ENCODE data around the gene MT3. TPM values are rescaled to one million over a fixed set of nuclear protein-coding genes. Genes with fewer than 3 reads are reported as not detected.
A peak's percentile ranks its signal among the peaks of the same experiment; 100 is the strongest.

MT3 gene
- total and polyA plus RNA-seq, 2 of the 13 experiments (the other 11 are each of a cell fraction or from before 2014, with no cell fraction given) = not detected

DNA sequence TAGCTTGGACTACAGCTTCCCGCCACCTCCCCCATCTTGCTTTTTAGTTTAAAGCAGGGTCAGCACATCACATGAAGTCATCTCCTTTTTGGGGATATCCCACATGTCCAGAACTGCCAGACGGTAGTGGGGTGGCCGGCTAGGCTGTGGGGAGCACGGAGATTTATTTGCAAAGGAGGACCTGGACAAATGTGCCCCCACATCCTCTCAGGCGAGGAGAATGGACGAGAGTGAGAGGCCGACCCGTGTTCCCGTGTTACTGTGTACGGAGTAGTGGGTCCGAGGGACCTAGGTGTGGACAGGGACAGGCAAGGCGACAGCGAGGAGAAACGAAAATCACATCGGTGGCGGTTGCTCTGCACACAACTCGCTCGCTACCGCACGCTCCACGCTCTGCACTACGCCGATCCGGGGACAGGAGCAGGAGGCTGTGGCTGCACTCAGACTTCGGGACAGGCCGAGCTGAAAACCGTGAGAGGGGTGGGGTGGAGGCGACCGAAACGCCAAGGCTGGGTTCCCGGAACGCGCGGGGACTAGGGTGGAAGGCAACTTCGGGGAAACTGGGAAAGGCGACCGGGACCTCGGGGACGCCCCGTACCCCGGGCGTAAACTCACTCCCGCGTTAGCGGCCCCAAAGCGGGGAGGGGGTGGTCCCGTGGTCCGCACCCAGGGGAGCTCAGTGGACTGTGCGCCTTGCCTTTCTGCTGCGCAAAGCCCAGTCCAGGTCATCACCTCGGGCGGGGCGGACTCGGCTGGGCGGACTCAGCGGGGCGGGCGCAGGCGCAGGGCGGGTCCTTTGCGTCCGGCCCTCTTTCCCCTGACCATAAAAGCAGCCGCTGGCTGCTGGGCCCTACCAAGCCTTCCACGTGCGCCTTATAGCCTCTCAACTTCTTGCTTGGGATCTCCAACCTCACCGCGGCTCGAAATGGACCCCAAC lies 48.8 kb downstream of the MT3 start, which contains the start of gene MT1A (continued):
- TF ChIP-seq NFIC (IDR thresholded peaks at IDR 0.05; ENCODE audit: low read length) (no peak), ZMYM3 (CRISPR knock-in tag; IDR thresholded peaks at IDR 0.05) (no peak), NAIF1 (CRISPR knock-in tag; IDR thresholded peaks at IDR 0.05; ENCODE audit: borderline replicate concordance) (no peak), ZNF143 (CRISPR knock-in tag; IDR thresholded peaks at IDR 0.05) (no peak), ZKSCAN5 (CRISPR knock-in tag; IDR thresholded peaks at IDR 0.05) (no peak), ZNF354B (CRISPR knock-in tag; IDR thresholded peaks at IDR 0.05) (0 out of 2 replicates have a peak, but pooled peaks have one; percentile 25), RFX1 (IDR thresholded peaks at IDR 0.05) (no peak), KLF15 (CRISPR knock-in tag; IDR thresholded peaks at IDR 0.05; ENCODE audit: borderline replicate concordance) (no peak), ZNF263 (CRISPR knock-in tag; IDR thresholded peaks at IDR 0.05) (peak; percentile 81), ZNF296 (CRISPR knock-in tag; conservative IDR thresholded peaks at IDR 0.05) (no peak), MBD4 (IDR thresholded peaks at IDR 0.05; ENCODE audit: borderline replicate concordance, low read length) (no peak), PLRG1 (conservative IDR thresholded peaks at IDR 0.05) (no peak), MYC (CRISPR knock-in tag; IDR thresholded peaks at IDR 0.05; ENCODE audit: borderline replicate concordance) (no peak; the same call in 1 of the 2 replicates), DNMT1 (CRISPR knock-in tag; IDR thresholded peaks at IDR 0.05) (0 out of 2 replicates have a peak, but pooled peaks have one; percentile 54)
- TF ChIP-seq, protein P1, sequence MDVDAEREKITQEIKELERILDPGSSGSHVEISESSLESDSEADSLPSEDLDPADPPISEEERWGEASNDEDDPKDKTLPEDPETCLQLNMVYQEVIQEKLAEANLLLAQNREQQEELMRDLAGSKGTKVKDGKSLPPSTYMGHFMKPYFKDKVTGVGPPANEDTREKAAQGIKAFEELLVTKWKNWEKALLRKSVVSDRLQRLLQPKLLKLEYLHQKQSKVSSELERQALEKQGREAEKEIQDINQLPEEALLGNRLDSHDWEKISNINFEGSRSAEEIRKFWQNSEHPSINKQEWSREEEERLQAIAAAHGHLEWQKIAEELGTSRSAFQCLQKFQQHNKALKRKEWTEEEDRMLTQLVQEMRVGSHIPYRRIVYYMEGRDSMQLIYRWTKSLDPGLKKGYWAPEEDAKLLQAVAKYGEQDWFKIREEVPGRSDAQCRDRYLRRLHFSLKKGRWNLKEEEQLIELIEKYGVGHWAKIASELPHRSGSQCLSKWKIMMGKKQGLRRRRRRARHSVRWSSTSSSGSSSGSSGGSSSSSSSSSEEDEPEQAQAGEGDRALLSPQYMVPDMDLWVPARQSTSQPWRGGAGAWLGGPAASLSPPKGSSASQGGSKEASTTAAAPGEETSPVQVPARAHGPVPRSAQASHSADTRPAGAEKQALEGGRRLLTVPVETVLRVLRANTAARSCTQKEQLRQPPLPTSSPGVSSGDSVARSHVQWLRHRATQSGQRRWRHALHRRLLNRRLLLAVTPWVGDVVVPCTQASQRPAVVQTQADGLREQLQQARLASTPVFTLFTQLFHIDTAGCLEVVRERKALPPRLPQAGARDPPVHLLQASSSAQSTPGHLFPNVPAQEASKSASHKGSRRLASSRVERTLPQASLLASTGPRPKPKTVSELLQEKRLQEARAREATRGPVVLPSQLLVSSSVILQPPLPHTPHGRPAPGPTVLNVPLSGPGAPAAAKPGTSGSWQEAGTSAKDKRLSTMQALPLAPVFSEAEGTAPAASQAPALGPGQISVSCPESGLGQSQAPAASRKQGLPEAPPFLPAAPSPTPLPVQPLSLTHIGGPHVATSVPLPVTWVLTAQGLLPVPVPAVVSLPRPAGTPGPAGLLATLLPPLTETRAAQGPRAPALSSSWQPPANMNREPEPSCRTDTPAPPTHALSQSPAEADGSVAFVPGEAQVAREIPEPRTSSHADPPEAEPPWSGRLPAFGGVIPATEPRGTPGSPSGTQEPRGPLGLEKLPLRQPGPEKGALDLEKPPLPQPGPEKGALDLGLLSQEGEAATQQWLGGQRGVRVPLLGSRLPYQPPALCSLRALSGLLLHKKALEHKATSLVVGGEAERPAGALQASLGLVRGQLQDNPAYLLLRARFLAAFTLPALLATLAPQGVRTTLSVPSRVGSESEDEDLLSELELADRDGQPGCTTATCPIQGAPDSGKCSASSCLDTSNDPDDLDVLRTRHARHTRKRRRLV (CRISPR knock-in tag; IDR thresholded peaks at IDR 0.05) = no peak
- TF ChIP-seq, protein P2, sequence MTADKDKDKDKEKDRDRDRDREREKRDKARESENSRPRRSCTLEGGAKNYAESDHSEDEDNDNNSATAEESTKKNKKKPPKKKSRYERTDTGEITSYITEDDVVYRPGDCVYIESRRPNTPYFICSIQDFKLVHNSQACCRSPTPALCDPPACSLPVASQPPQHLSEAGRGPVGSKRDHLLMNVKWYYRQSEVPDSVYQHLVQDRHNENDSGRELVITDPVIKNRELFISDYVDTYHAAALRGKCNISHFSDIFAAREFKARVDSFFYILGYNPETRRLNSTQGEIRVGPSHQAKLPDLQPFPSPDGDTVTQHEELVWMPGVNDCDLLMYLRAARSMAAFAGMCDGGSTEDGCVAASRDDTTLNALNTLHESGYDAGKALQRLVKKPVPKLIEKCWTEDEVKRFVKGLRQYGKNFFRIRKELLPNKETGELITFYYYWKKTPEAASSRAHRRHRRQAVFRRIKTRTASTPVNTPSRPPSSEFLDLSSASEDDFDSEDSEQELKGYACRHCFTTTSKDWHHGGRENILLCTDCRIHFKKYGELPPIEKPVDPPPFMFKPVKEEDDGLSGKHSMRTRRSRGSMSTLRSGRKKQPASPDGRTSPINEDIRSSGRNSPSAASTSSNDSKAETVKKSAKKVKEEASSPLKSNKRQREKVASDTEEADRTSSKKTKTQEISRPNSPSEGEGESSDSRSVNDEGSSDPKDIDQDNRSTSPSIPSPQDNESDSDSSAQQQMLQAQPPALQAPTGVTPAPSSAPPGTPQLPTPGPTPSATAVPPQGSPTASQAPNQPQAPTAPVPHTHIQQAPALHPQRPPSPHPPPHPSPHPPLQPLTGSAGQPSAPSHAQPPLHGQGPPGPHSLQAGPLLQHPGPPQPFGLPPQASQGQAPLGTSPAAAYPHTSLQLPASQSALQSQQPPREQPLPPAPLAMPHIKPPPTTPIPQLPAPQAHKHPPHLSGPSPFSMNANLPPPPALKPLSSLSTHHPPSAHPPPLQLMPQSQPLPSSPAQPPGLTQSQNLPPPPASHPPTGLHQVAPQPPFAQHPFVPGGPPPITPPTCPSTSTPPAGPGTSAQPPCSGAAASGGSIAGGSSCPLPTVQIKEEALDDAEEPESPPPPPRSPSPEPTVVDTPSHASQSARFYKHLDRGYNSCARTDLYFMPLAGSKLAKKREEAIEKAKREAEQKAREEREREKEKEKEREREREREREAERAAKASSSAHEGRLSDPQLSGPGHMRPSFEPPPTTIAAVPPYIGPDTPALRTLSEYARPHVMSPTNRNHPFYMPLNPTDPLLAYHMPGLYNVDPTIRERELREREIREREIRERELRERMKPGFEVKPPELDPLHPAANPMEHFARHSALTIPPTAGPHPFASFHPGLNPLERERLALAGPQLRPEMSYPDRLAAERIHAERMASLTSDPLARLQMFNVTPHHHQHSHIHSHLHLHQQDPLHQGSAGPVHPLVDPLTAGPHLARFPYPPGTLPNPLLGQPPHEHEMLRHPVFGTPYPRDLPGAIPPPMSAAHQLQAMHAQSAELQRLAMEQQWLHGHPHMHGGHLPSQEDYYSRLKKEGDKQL (CRISPR knock-in tag; IDR thresholded peaks at IDR 0.05; ENCODE audit: low read depth) = no peak
- TF ChIP-seq, protein P3, sequence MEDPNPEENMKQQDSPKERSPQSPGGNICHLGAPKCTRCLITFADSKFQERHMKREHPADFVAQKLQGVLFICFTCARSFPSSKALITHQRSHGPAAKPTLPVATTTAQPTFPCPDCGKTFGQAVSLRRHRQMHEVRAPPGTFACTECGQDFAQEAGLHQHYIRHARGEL (CRISPR knock-in tag; IDR thresholded peaks at IDR 0.05) = no peak
- TF ChIP-seq, protein P4, sequence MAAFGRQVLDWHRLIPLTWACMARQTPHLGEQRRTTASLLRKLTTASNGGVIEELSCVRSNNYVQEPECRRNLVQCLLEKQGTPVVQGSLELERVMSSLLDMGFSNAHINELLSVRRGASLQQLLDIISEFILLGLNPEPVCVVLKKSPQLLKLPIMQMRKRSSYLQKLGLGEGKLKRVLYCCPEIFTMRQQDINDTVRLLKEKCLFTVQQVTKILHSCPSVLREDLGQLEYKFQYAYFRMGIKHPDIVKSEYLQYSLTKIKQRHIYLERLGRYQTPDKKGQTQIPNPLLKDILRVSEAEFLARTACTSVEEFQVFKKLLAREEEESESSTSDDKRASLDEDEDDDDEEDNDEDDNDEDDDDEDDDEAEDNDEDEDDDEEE (CRISPR knock-in tag; IDR thresholded peaks at IDR 0.05) = no peak

Data from HepG2 (cell line).